Right lobe of liver (tissue), 6 donors: ENCODE measurements around the gene RAB3IP. TPM values are rescaled to one million over a fixed set of nuclear protein-coding genes. Genes with fewer than 3 reads are reported as not detected.

Experiments
- ATAC-seq, 4 donors: fragments of 200-7000 bp; cut with Tn5 transposase; one replicate each; pipeline ENCODE4 v1.9.1; 2020; ENCODE audit warnings: mild to moderate bottlenecking in 4 of 4, moderate library complexity in 4 of 4
- DNase-seq, 3 donors: peaks; one replicate each; pipeline ENCODE4 v3.0.0-alpha.2; 2020
- H3K27ac ChIP-seq, 3 donors: fragments of 200-600 bp; one replicate each; pipeline ENCODE4 v1.8.0; 2022
- H3K27me3 ChIP-seq, 2 donors: fragments of 200-600 bp; one replicate each; pipeline ENCODE4 v1.8.0; 2022
- H3K36me3 ChIP-seq, 4 donors: fragments of 200-600 bp; sonication (generic) in 1 of 4; one replicate each; pipeline versions ENCODE4 v1.5.1 to v1.8.0; 2017 to 2022; ENCODE audit warnings: control low read depth in 1 of 4
- H3K4me1 ChIP-seq, 4 donors: fragments of 200-600 bp; sonication (generic) in 1 of 4; one replicate each; pipeline versions ENCODE4 v1.5.1 to v1.8.0; 2017 to 2022; ENCODE audit warnings: control low read depth in 1 of 4
- H3K4me3 ChIP-seq, 3 donors: fragments of 200-600 bp; one replicate each; pipeline ENCODE4 v1.8.0; 2022
- H3K9me3 ChIP-seq, 4 donors: fragments of 200-600 bp; sonication (generic) in 1 of 4; one replicate each; pipeline versions ENCODE4 v1.5.1 to v1.8.0; 2017 to 2022; ENCODE audit warnings: control low read depth in 1 of 4
- CTCF ChIP-seq, 4 donors: fragments of 200-600 bp in 3 of 4; fragments of 450-650 bp in 1 of 4; IDR thresholded peaks; one replicate each; pipeline versions ENCODE4 v1.5.1 to v1.8.0; 2016 to 2022; ENCODE audit warnings: antibody characterized with exemption in 4 of 4, mild to moderate bottlenecking in 2 of 4
- POLR2A ChIP-seq: fragments of 450-650 bp; IDR thresholded peaks from one replicate; pipeline ENCODE4 v1.6.1; 2017; ENCODE audit warnings: antibody characterized with exemption, mild to moderate bottlenecking
- WGBS: methylation state at CpG from one replicate; pipeline ENCODE4 v1.1.6; 2018; ENCODE audit warnings: low coverage, low lambda C conversion rate; ENCODE audit not compliant: insufficient coverage; ENCODE audit errors: missing lambda C conversion rate; 5-methylcytosine and 5-hydroxymethylcytosine counted together
- intact Hi-C, 2 donors: fragments of 100-400 bp; cut with DNase I; formaldehyde crosslinking; loops; one replicate each; pipeline versions ENCODE4 v1.11.2 to v1.14.1; 2022
- total RNA-seq, 6 experiments: library from RNA; depleted of rRNA in 2 of 6; stranded (reverse); fragments of >200 nt in 2 of 6; fragmentation: NEBNext Ultra II Directional in 3 of 6; extraction: Animal tissue kit (Norgen Biotek cat#: 25700) in 3 of 6; gene quantifications; one replicate each; pipeline versions ENCODE4 v1.1.0 to v1.2.4, GENCODE V29; 2016 to 2023
- donor health status: DM: no; HTN: yes; CAD: no.
- donor health status: DM: no; HTN: no; CAD: no.
- donor health status: DM: no; HTN: no; CAD: no.
- donor health status: DM: no; HTN: yes; CAD: no.
- donor health status: DM: no; HTN: yes; CAD: no.

Gene RAB3IP
- total RNA-seq, 6 experiments from 2014 or later, result 13.8 to 16.7 (median 14.5) TPM

GRCh38 chr12:69739287-69740191 is 879 bp downstream of the RAB3IP start:
- peak overlapping the region; percentile 76 to 97 (median 87) for H3K27ac ChIP-seq

GRCh38 chr12:69744109-69744508 is 5.4 kb downstream of the RAB3IP start:
- no peak for ATAC-seq
- intact Hi-C loops, result no loop called here
- Histone ChIP-seq H3K4me1 (peaks cover 0 to 7% (median 0%) of the 10 kb centered on the region in 4 donors), H3K4me3 (no peak overlapping the region), H3K36me3 (no peaks in the 10 kb centered on the region), H3K9me3 (no peaks in the 10 kb centered on the region), H3K27ac (no peak overlapping the region), H3K27me3 (no peaks in the 10 kb centered on the region)
- WGBS, result 96% methylated on average over 4 of the region's 4 CpGs
- no peak for DNase-seq
- TF ChIP-seq CTCF (IDR thresholded peaks at IDR 0.05) (no peak), POLR2A (no peak)

More at GRCh38 chr12:69739287-69740191, 879 bp downstream of the RAB3IP start:
- Histone ChIP-seq H3K27me3 (no peaks in the 10 kb centered on the region), H3K36me3 (no peaks in the 10 kb centered on the region), H3K4me1 (peaks cover 0 to 10% (median 0%) of the 10 kb centered on the region in 4 donors), H3K4me3 (peak overlapping the region; percentile 76 to 98 (median 78)), H3K9me3 (no peaks in the 10 kb centered on the region)
- ATAC-seq, result peak; percentile 72 to 80 (median 79)
- intact Hi-C loops, result no loop called here
- peak; percentile 75 to 85 (median 81) for DNase-seq
- WGBS, result 0% methylated on average over 24 of the region's 66 CpGs
- peak; percentile 49 for TF ChIP-seq POLR2A
- no peak for TF ChIP-seq CTCF (IDR thresholded peaks at IDR 0.05)

- ATAC-seq, result no peak
- no peak overlapping the region for H3K27ac ChIP-seq
- WGBS, result 46% methylated on average over 1 of the region's 1 CpG
These were observed 12.8 kb downstream of the RAB3IP start for GRCh38 chr12:69751476-69751875.

GRCh38 chr12:69755302-69755701 is 16.6 kb downstream of the RAB3IP start:
- 85% methylated on average over 5 of the region's 5 CpGs for WGBS
- H3K27ac ChIP-seq, result no peak overlapping the region
- H3K27me3 ChIP-seq, result no peaks in the 10 kb centered on the region
- H3K4me1 ChIP-seq, result no peaks in the 10 kb centered on the region
- H3K36me3 ChIP-seq, result peaks cover 0 to 9% (median under 1%) of the 10 kb centered on the region in 4 donors
- no peak overlapping the region for H3K4me3 ChIP-seq
- H3K9me3 ChIP-seq, result no peaks in the 10 kb centered on the region
- no peak for ATAC-seq
- no peak for DNase-seq
- intact Hi-C loops, result no loop called here
- no peak for TF ChIP-seq CTCF (IDR thresholded peaks at IDR 0.05)

More at GRCh38 chr12:69751476-69751875, 12.8 kb downstream of the RAB3IP start:
- Histone ChIP-seq H3K27me3 (no peaks in the 10 kb centered on the region), H3K9me3 (no peaks in the 10 kb centered on the region), H3K4me3 (no peak overlapping the region), H3K4me1 (no peaks in the 10 kb centered on the region), H3K36me3 (peaks cover 0 to 6% (median 0%) of the 10 kb centered on the region in 4 donors)
- TF ChIP-seq CTCF (IDR thresholded peaks at IDR 0.05) (no peak), POLR2A (no peak)
- intact Hi-C loops, result no loop called here
- DNase-seq, result no peak
